T-helper 1 cell treated with Interleukin-12 subunit alpha and Interleukin-12 subunit beta and Interleukin-4 antibody, amounts not matched to agents 30 ng/mL and 1 ng/mL, for 36 hours (primary cell): ENCODE measurements around the gene SETD1B. TPM values are rescaled to one million over a fixed set of nuclear protein-coding genes. Genes with fewer than 3 reads are reported as not detected.

Experiments used
- intact Hi-C: fragments of 100-400 bp; cut with micrococcal nuclease; formaldehyde crosslinking; loops from one replicate; pipeline ENCODE4 v1.15.1; 2024
- total RNA-seq: library from RNA; stranded (reverse); gene quantifications from 2 replicates; pipeline ENCODE4 v1.2.3, GENCODE V29; 2022

SETD1B gene
- total RNA-seq, 1 donor from 2014 or later, result 38.1 TPM

DNA sequence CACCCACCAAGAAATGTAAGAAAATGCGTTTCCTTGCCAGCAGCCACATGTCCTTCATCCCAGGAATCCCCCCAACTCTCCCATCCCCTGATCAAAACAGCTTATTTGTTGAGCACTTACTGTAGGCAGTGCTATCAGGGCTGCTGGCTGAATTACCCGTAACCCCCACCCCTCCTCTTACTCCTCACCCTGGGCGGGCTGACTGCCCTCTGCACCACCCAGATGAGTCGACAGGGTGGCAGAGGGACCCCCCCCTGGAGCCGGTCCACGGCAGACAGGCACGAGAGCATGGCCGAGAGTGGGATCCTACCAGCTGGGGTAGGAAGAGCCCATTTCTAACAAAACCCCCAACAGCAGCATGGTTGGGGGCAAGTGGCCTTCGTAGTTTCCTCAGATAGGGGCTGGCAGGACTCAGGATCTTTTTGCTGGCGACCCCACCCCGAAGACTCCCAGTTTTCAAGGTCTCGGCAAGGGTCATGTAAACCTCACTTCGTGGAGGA is 9.2 kb upstream of the SETD1B start:
- intact Hi-C loops, result loop anchor here (1.0 to 5.0 kb wide), 11 partner anchors 8 to 442 kb away; partner anchors contain the start of genes ANAPC5, DIABLO, MLXIP and PSMD9

GRCh38 chr12:121795034-121795968 is 8.5 kb upstream of the SETD1B start:
- intact Hi-C loops, result loop anchor here (1.0 to 2.0 kb wide), 2 partner anchors 259 to 432 kb away; partner anchors contain the start of gene DIABLO

- intact Hi-C loops, result no loop called here
These were observed 6.7 kb upstream of the SETD1B start for GRCh38 chr12:121796855-121797751.

- intact Hi-C loops, result no loop called here
These were observed 5.6 kb upstream of the SETD1B start for GRCh38 chr12:121797937-121798786.

- intact Hi-C loops, result loop anchor here (1.0 kb wide), 1 partner anchor 90 kb away; the partner anchor contains the start of gene PSMD9
These were observed 5.0 kb upstream of the SETD1B start for GRCh38 chr12:121798787-121799155.

- intact Hi-C loops, result loop anchor here (1.0 kb wide), 1 partner anchor 89 kb away; the partner anchor contains the start of gene PSMD9
These were observed 4.5 kb upstream of the SETD1B start for GRCh38 chr12:121799156-121799841.

GRCh38 chr12:121799842-121800693 is 3.7 kb upstream of the SETD1B start:
- intact Hi-C loops, result loop anchor here (1.0 to 5.0 kb wide), 3 partner anchors 88 to 1788 kb away; partner anchors contain the start of genes PSMD9 and ZCCHC8

- intact Hi-C loops, result loop anchor here (1.0 to 5.0 kb wide), 3 partner anchors 38 to 1789 kb away; partner anchors contain the start of gene ZCCHC8
These were observed 2.9 kb upstream of the SETD1B start for GRCh38 chr12:121800694-121801594.

DNA sequence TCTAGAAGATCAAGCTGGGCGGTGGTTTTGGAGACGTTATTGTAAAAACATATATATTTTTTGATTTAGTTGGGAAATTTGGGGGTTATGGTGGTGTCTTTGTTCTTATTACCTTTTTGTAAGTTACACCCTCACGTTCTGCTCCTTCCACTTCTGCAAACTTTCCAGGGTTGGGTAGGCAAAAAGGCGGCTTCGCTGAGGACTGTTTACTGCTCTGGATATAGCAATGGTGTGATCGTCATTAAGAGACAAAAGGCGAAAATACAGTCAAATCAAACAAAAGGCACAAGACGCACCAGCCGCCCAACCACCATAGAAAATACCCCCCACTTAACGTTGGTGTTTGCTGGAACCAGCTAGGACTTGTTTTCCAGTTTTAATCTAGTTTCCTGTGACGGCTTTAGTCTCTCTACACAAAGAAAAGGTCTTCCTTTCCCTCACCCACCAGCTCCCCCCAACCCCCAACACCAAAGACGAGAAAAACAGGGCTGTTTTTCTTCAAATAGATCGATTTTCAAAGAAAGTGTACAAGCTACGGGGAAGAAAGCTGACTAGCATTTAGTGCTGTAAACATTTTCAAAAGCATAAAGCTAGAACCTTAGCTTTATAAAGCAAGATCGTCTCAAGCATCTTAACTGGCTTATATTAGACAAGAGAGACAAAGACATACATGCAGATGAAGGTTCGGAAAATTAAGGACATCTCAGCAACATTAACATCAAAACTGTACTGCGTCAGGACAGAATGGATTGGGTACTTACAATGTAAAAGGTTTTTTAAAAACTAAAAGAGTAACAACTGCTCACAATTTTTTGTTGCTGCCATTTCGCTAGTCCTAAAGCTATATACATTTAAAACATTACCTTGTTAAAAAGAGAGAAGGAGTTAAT is 2.0 kb upstream of the SETD1B start:
- intact Hi-C loops, result loop anchor here (1.0 to 5.0 kb wide), 8 partner anchors 8 to 1790 kb away; partner anchors contain the start of genes KNTC1, ORAI1, RSRC2 and ZCCHC8

- intact Hi-C loops, result loop anchor here (1.0 to 5.0 kb wide), 7 partner anchors 8 to 1790 kb away; partner anchors contain the start of genes KNTC1, ORAI1, RSRC2 and ZCCHC8
These were observed 1.3 kb upstream of the SETD1B start for GRCh38 chr12:121802485-121802842.

GRCh38 chr12:121802843-121803698 is 738 bp upstream of the SETD1B start:
- intact Hi-C loops, result loop anchor here (1.0 to 5.0 kb wide), 7 partner anchors 9 to 1791 kb away; partner anchors contain the start of genes KNTC1, ORAI1, RSRC2 and ZCCHC8

DNA sequence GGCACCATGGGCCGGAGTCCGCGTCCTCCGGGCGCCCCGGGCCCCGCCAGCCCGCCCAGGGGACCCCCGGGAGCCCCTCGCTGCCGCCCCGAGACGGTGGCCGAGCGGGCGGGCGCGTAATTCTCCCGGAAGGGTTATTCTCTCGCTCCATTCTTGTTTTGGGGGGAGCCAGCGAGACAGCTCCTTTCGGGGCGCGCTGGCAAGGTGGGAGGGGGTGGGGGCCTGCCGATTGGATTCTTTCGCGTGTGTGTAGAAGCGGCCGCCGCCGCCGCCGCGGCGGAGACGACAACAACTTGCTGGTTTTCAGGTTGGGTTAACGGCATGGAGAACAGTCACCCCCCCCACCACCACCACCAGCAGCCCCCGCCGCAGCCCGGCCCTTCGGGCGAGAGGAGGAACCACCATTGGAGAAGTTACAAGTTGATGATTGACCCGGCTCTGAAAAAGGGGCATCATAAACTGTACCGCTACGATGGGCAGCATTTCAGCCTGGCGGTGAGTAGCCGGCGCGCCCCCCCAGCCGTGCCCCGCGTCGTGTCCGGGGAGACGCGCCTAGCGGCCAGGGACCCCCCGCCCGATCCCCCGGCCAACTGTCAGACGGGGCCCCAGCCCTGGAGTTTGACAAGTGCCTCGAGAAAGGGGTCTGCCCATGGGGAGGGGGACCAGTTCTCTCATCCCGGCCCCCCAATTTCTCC is 755 bp downstream of the SETD1B start:
- intact Hi-C loops, result loop anchor here (5.0 kb wide), 2 partner anchors 698 to 1792 kb away; partner anchors contain the start of gene ZCCHC8

DNA sequence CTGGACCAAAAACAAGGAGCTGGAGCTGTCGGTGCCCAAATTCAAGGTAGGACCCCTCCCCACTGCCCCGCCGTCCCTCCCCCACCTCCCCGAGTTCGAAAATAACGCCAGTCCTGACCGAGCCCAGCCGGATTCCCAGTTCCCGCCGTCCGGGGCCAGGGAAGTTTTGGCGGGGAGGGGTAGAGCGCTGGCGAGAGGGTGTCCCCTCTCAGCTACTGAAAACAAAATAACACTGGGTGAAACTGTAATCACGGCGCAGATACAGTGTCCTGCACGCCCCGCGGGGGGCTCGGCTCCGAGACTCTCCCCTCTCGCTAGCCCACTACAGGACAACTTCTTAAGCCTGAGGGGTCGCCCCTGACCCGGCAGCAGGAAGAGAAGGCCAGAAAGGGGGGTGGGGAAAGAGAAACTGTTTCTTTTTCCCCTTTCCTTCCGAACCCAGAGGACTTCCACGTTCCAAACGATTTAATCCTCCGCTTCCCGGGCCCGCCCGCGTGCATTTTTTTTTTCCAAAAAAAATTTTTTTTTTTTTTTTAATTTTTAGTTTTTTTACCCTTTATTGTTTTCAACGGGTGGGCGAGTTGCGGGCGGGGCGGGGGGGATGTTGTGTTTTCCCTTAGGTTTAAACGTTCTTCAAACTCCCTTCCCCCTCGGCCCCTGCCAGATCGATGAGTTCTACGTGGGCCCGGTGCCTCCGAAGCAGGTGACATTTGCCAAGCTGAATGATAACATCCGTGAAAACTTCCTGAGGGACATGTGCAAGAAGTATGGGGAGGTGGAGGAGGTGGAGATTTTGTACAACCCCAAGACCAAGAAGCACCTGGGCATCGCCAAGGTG is 1.6 kb downstream of the SETD1B start:
- intact Hi-C loops, result no loop called here

GRCh38 chr12:121806009-121806545 is 2.3 kb downstream of the SETD1B start:
- intact Hi-C loops, result no loop called here
